IPS-11a (cell line): Measurements from ENCODE around the gene YLPM1.

ENCODE experiments used
- H3K4me3 ChIP-seq: one replicate; pipeline ENCODE4 v1.5.1; 2013; ENCODE audit warnings: low read depth, low read length, control low read depth

The YLPM1 gene

DNA sequence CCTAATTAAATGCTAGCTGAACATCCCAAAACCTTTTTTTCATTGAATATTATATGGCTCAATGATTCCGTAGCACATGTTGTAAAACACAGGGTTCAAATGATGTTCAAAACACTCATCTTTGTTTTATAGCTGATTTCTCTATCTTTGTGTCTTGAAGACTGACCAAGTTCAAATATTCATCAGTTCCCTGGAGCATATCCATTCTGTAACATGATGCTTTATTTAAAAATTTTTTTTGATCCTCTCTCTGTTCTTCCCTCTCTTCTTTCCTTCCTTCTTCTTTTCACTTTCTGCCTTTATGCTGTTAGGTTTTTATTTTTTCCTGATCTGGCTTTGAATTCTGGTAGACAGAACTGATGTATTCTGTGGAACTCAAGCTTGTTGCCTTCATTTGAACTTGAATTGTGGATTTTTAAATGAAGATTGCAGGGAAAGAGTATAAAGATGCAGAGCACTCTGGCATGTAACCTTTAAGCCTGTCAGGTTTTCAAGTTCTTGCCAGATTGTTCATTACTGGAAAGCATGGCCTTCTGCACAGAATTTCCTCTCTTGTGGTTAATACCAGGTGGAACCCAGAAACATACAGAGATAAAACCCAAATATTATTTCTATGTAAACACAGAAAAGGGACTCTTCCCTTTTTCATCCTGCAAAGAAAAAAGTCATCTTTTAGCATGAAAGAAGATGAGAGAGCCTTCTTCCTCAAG lies 73.3 kb downstream of the YLPM1 start:
- H3K4me3 ChIP-seq: no peak overlapping the region

DNA sequence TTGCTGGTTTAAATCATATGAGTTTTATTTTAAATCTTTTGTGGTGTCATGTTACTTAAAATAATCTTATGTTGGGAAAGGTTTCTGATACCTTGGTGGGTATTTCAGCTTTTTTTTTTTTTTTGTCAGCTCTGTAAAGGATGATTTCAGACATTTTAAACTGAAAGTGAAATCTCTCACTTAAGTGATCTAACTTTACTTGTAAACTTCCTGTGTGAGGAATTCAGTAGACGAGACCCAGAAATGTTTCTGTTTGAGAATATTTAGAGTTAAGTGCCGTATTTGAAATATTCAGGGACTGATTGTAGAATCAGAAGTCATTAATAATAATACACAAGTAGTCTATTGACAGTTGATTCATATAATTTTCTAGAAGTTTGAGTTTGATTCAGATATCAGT lies 75.0 kb downstream of the YLPM1 start:
- H3K4me3 ChIP-seq: no peak overlapping the region

DNA sequence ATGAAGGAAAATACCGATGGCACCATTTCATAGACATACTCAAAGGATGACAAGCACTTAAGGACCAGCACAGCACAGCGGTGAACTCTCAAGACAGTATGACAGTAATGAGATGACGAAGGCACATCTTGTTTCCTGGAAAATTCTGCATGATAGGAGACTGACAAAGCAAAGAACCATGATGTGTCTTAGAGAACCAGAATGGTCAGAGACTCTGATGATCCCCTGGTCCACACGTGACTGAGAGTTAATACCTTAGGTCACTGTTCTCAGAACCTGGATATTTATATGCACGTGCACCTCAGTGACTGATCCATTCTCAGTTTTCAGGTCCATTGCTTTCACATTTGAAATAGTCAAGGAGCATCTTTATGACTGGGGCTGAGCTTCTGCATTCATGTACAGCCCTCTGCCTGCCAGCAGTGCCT lies 77.5 kb downstream of the YLPM1 start:
- H3K4me3 ChIP-seq: no peak overlapping the region

GRCh38 chr14:74841230-74842207 lies 78.4 kb downstream of the YLPM1 start:
- H3K4me3 ChIP-seq: no peak overlapping the region

DNA sequence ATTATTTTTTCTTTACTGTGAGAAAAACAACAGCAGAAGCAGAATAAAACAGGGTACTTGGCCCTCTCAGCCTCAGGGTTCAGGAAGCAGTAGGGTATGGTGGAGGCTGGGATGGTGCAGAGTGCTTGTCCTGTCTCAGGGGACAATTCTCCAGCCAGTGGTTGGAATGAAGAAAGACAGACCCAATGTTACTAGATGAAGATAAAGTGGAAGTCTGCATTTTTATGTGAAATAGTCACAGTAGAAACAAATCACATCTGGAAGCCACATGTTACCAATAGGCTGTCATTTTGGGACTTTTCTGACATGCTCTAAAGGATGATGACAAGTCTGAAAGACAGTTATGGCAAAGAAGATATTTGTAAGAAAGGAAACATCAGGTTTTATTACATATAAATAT lies 80.5 kb downstream of the YLPM1 start:
- no peak overlapping the region for H3K4me3 ChIP-seq

DNA sequence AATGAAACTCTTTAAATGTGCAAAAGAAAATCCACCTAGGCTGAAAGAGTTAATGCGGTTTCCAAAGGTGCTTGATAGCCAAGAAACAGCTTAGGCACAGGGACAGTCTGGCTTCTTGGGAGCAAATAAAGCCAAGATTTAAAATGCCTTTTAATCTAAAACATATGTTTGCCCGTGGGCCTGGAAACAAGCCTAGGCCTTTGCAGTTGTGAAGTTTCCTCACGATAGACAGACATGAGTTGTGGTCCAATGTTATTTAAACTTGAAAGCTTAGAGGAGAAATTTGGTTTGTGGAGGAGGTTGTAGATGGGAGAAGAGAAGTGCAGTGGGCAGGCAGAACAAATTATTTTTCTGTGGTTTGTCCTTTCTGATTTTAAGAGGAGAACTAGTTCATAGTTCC lies 83.1 kb downstream of the YLPM1 start:
- H3K4me3 ChIP-seq: no peak overlapping the region

DNA sequence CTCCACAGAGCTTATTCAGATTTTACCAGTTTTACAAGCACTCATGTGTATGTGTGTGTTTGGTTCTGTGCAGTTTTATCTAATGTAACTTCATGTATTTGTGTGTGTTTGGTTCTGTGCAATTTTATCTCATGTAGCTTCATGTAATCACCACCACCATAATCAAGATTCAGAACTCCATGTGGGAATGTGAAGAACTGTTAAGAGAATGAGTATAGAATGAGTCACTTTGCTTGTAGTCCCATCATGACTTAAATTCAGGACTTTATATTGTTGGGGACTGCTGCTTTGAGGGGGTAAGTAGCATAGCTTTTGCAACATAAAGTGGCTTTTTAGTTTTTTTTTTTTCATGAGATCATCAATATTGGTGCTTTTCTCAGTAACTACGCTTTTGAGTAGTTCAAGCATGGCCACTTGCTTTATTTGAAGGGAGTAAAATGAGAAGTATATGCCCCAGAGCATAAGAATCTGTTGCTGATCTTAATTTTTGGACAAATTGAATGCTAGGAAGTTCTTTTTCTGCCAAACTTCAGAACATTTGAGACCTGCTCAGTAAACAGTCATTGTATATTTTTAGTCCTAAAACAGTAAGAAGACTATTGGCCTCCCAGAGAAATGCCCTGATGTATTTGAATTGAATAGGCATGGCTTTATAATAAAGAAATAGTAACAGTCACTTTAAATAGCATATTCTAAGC lies 84.0 kb downstream of the YLPM1 start:
- no peak overlapping the region for H3K4me3 ChIP-seq

- no peak overlapping the region for H3K4me3 ChIP-seq
Observed at GRCh38 chr14:74848768-74849167, 85.7 kb downstream of the YLPM1 start.

DNA sequence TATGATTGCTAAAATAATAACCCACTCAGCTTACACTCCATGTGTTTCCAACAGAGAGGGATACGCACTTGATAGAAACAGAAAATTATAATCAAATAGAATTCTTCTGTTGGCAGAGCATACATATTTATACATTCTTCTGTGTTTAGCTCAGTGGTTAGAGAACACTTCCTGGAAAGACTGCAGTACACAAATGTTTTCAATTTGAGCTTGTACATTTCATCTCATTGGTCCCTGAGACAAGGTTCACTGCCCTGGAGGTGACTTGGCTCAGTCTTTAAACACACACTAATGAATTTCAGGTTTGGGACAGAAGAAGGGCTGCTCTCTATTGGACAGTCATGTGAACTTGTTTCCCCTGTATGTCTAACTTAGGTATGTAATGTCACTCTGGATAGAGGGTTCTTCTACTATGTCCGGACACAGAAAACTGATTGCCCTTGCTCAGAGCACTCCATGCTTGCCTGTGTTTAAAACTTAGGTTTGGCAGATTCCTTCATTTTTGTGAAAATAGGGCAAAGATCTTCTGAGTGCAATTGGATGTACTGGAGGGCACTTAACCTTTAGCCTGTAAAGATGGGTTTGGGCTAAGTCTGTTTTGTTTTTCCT lies 89.9 kb downstream of the YLPM1 start:
- H3K4me3 ChIP-seq: no peak overlapping the region

DNA sequence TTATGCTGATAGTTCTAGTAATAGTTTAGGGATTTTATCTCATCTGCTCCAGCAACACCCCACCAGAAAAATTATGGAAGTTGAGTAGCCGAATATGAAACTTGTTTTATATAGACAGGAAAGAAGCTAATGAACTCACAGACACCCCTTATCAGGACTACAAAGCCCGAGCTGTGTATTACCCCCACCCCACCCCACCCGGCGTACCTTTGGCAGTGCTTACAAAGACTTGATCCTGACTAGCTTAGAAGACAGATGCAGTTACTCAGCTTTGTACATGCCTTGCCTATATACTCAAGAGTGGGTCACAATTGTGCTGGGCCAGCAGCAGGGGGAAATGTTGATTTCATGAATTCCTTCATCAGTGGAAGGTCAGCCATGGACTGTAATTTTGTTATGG lies 90.5 kb downstream of the YLPM1 start:
- H3K4me3 ChIP-seq: no peak overlapping the region

DNA sequence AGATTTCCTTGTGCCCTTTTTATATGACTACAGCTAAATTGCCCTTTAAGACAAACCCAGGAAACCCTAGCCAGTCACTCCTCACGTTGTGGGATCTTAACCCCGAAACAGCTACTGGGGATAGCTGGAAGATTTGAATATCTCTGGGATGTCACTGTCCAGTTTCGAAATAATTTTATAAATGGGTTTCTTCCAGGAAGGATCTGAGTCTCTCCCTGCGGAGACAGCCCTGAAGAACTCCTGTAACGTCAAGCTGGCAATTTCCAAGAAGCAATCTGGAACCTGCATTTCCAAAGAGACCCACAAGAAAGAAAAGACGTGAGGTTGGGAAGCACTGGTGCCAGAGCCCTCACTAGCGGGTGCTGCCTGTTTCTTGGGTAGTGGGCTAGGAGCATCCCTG lies 91.9 kb downstream of the YLPM1 start:
- H3K4me3 ChIP-seq: no peak overlapping the region

DNA sequence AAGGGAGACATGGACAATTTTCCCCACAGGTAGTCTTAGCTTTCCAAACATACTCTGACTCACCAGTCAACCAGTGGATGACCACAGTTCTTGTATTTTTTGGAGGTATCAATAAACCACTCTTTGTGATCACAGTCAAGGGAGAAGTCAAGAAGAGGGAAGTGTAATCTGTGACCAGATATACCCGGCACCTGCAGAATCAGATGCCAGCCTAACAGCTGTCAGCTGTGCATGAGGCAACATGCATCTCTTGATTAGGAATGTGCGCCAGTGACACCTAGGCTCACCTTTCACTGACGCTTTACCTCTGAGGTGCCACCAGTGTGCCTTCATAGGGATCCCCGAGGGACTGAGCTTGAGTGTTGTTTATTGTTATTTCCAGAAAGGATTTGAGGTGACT lies 92.8 kb downstream of the YLPM1 start:
- H3K4me3 ChIP-seq: no peak overlapping the region

DNA sequence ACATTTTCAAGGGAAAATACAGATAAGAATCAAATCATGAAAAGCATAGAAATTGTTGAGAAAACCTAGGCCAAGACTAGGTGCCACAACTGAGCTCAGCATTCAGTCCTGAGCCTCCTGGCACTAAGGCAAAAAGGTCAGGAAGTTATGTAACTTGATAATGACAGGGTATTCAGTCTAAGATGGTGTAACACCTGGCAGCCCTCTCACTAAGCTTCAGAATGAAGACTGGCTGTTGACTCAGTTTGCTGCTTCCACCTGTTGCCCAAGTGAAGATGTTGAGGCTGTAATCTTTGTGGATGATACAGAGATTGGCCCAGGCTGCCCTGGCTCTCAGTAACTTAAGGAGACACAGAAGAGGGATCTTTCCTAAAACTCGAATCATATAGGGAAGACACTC lies 93.2 kb downstream of the YLPM1 start:
- H3K4me3 ChIP-seq: no peak overlapping the region

- no peak overlapping the region for H3K4me3 ChIP-seq
Observed at GRCh38 chr14:74858022-74858421, 94.9 kb downstream of the YLPM1 start.

GRCh38 chr14:74859757-74860552 lies 96.8 kb downstream of the YLPM1 start:
- H3K4me3 ChIP-seq: no peak overlapping the region

- no peak overlapping the region for H3K4me3 ChIP-seq
Observed at GRCh38 chr14:74860899-74861733, 98.0 kb downstream of the YLPM1 start.

GRCh38 chr14:74861734-74862090 lies 98.6 kb downstream of the YLPM1 start:
- no peak overlapping the region for H3K4me3 ChIP-seq

DNA sequence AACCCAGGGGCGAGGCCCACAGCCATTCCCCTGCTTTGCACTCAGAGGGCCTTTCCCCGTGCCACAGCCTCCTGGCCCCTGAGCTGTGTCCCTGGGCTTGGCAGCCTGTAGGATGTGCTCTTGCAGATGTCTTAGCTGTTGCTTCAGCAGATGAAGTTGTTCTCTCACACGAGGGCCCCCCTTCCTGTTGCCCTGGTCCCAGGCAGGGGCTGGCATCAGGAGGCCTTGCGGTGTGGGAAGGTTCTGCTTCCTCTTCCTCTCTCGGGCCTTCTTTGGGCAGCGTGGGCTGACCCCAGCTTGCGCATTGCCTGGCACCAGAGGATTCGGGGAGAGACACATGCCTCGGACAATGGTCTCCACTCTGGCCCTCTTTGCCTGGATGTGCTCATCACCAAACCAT lies 100.2 kb downstream of the YLPM1 start:
- no peak overlapping the region for H3K4me3 ChIP-seq

DNA sequence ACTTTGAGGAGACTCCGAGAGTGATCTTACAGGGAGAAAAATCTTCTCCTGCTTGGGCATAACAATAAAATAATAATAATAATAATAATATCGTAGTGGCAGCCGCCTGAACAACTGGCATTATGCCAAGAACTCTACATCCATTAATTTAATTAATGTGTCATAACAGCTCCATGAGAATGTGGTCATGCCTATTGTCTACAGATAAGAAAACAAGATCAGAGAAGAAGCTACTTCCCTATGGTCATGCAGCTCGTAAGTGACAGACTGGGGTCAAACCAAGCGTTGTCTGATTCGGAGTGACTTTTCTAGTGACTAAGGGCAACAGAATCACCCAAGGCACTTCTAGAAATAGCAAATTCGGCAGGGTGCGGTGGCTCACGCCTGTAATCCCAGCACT lies 101.1 kb downstream of the YLPM1 start:
- no peak overlapping the region for H3K4me3 ChIP-seq

GRCh38 chr14:74865156-74865555 lies 102.0 kb downstream of the YLPM1 start:
- no peak overlapping the region for H3K4me3 ChIP-seq
